GM23248 (cell line): Measurements from ENCODE around the gene LUZP2. TPM values are rescaled to one million over a fixed set of nuclear protein-coding genes. Genes with fewer than 3 reads are reported as not detected.

ENCODE experiments used
- DNase-seq: peaks from one replicate; pipeline ENCODE4 v3.0.0-alpha.2; 2015
- H2AFZ ChIP-seq: fragments of 200-600 bp; sonication (generic); 2 replicates; pipeline ENCODE4 v1.6.1; 2016; ENCODE audit warnings: antibody characterized with exemption
- H3F3A ChIP-seq: fragments of 200-600 bp; sonication (generic); 2 replicates; pipeline ENCODE4 v1.6.1; 2016; ENCODE audit warnings: mild to moderate bottlenecking, antibody characterized with exemption, mixed run types; ENCODE audit not compliant: insufficient read depth
- H3K27ac ChIP-seq: fragments of 200-600 bp; sonication (generic); 2 replicates; pipeline ENCODE4 v1.5.1; 2016; ENCODE audit warnings: mild to moderate bottlenecking
- H3K27me3 ChIP-seq: fragments of 200-600 bp; sonication (generic); replicated peaks from 2 replicates; pipeline ENCODE4 v1.6.1; 2016; ENCODE audit warnings: mild to moderate bottlenecking; ENCODE audit not compliant: insufficient read depth
- H3K36me3 ChIP-seq: fragments of 200-600 bp; sonication (generic); 2 replicates; pipeline ENCODE4 v1.6.1; 2016; ENCODE audit warnings: low read depth, mild to moderate bottlenecking
- H3K4me1 ChIP-seq: fragments of 200-600 bp; sonication (generic); 2 replicates; pipeline ENCODE4 v1.6.1; 2016; ENCODE audit warnings: mild to moderate bottlenecking; ENCODE audit not compliant: insufficient read depth
- H3K4me2 ChIP-seq: fragments of 200-600 bp; sonication (generic); one replicate; pipeline ENCODE4 v1.6.1; 2016; ENCODE audit warnings: mild to moderate bottlenecking; ENCODE audit not compliant: unreplicated experiment
- H3K4me3 ChIP-seq: fragments of 200-600 bp; sonication (generic); 2 replicates; pipeline ENCODE4 v1.5.1; 2016; ENCODE audit warnings: mild to moderate bottlenecking
- H3K79me2 ChIP-seq: fragments of 200-600 bp; sonication (generic); 2 replicates; pipeline ENCODE4 v1.6.1; 2016; ENCODE audit warnings: mild to moderate bottlenecking; ENCODE audit not compliant: insufficient read depth
- H3K9ac ChIP-seq: fragments of 200-600 bp; sonication (generic); 2 replicates; pipeline ENCODE4 v1.6.1; 2016; ENCODE audit warnings: mild to moderate bottlenecking
- H3K9me2 ChIP-seq: fragments of 200-600 bp; sonication (generic); 2 replicates; pipeline ENCODE4 v1.6.1; 2016; ENCODE audit warnings: mixed run types, mild to moderate bottlenecking, moderate library complexity; ENCODE audit not compliant: insufficient read depth
- H3K9me3 ChIP-seq: fragments of 200-600 bp; sonication (generic); one replicate; pipeline ENCODE4 v1.6.1; 2017; ENCODE audit warnings: low read depth
- H4K20me1 ChIP-seq: fragments of 200-600 bp; sonication (generic); 2 replicates; pipeline ENCODE4 v1.6.0; 2016; ENCODE audit not compliant: insufficient read depth
- EZH2 ChIP-seq: fragments of 200-600 bp; sonication (generic); IDR thresholded peaks from 2 replicates; pipeline ENCODE4 v1.6.1; 2018; ENCODE audit warnings: antibody characterized with exemption, mild to moderate bottlenecking; ENCODE audit not compliant: insufficient read depth, poor library complexity, severe bottlenecking
- EZH2phosphoT487 ChIP-seq: fragments of 200-600 bp; sonication (generic); IDR thresholded peaks from 2 replicates; pipeline ENCODE4 v1.6.1; 2018; ENCODE audit warnings: antibody characterized with exemption, moderate library complexity, mild to moderate bottlenecking, low read depth; ENCODE audit not compliant: insufficient read depth
- WGBS, 2 experiments: methylation state at CpG; one replicate each; pipeline ENCODE4 v1.1.6; 2015 to 2017; ENCODE audit warnings: low lambda C conversion rate in 2 of 2, low coverage in 1 of 2; ENCODE audit errors: missing lambda C conversion rate in 2 of 2; 5-methylcytosine and 5-hydroxymethylcytosine counted together
- in situ Hi-C: fragments of 300-500 bp; cut with MboI; formaldehyde crosslinking; loops from 2 replicates; pipeline ENCODE4 v1.15.0; 2020
- polyA plus RNA-seq: library from polyadenylated mRNA; unstranded; fragments of >200 nt; fragmentation: Nextera tagmentation; extraction: Ambion mirVana; gene quantifications from 2 replicates; pipeline ENCODE4 v1.2.1, GENCODE V29; 2016
- total RNA-seq: library from RNA; depleted of rRNA; stranded (reverse); fragments of >200 nt; shearing (Covaris generic); gene quantifications from 2 replicates; pipeline ENCODE4 v1.2.3, GENCODE V29; 2014

Gene LUZP2
- total and polyA plus RNA-seq, 2 experiments from 2014 or later = not detected

DNA sequence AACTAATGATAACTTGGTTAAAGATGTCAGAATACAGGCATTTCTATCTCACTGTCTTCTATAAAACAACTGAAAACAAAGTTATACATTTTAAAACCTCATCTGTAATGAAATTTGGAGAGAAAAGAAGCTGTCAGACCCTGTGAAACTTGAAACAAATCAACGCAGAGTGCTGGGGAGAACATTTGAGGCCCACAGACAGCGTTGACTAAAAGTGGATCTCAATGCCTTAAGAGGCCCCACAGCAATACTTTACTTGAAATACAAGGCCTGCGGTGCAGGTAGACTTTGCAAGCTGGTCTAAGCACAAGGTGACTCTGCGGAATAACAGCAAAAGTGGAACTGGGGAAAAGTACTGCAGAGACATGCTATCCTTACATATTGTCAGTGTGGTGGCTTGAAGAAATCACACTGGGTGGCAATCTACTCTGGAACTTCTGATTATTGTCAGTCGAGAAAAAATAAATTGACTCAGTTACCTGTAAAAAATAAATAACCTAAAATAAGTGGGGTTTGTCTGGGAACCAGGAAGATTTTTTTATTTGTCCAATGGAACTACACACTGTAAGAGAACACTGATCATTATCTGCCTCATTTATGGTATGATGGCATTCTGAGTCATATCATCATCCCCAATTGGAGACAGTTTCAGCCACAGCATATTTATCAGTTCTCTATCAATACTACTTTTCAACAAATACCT, 138.9 kb downstream of the LUZP2 start:
- Histone ChIP-seq H4K20me1 (no peaks in the 10 kb centered on the region), H3K4me1 (no peaks in the 10 kb centered on the region), H3K4me3 (no peak overlapping the region), H3K36me3 (no peaks in the 10 kb centered on the region), H2AFZ (no peak overlapping the region), H3K9ac (no peak overlapping the region), H3K27ac (no peak overlapping the region), H3K79me2 (no peaks in the 10 kb centered on the region), H3K9me2 (no peaks in the 10 kb centered on the region), H3K9me3 (no peaks in the 10 kb centered on the region), H3K27me3 (no peaks in the 10 kb centered on the region), H3K4me2 (no peak overlapping the region), H3F3A (no peaks in the 10 kb centered on the region)
- no peak for TF ChIP-seq EZH2
- no peak for TF ChIP-seq EZH2phosphoT487
- in situ Hi-C loops = no loop called here
- WGBS, 2 experiments = 73 to 74% methylated on average over 5 of the region's 5 CpGs
- DNase-seq = peak; percentile 7

DNA sequence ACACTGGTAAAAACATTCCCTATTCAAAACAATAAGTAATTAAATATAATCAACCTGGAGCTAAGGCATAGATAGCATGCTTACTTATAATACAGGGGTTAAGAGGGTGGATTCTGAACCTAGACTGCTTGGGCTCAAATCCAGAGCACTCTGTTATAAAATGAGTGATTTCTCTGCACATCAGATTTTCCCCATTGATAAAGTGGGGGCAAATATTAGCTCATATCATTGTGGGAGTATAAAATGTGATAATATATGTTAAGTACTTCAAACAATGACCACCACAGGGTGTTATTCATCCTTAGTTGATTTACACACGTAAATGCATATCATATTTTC, 139.4 kb downstream of the LUZP2 start:
- no peaks in the 10 kb centered on the region for H3K9me2 ChIP-seq

DNA sequence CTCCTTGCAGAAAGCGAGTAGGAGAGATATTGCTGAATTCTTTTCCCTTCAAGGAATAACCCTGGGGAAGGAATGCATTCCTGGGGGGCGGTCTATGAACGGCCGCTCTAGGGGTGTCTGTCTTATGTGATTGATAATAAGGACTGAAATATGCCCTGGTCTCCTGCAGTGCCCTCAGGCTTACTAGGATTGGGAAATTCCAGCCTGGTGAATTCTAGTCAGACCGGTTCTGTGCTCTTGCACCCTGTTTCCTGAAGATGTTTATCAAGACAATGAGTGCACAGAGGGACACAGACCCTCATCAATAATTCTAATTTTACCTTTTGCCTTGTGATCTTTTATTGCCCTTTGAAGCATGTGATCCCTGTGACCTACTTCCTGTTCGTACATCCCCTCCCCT, 140.7 kb downstream of the LUZP2 start:
- Histone ChIP-seq H3K4me1 (no peaks in the 10 kb centered on the region), H3K27me3 (no peaks in the 10 kb centered on the region), H3F3A (no peaks in the 10 kb centered on the region), H3K9ac (no peak overlapping the region), H4K20me1 (no peaks in the 10 kb centered on the region), H3K9me3 (no peaks in the 10 kb centered on the region), H3K79me2 (no peaks in the 10 kb centered on the region), H3K36me3 (no peaks in the 10 kb centered on the region), H3K4me2 (no peak overlapping the region), H3K9me2 (no peaks in the 10 kb centered on the region), H3K27ac (no peak overlapping the region), H2AFZ (no peak overlapping the region), H3K4me3 (no peak overlapping the region)
- DNase-seq = no peak
- in situ Hi-C loops = no loop called here
- no peak for TF ChIP-seq EZH2phosphoT487
- TF ChIP-seq EZH2 = no peak
- WGBS, 2 experiments = 52 to 53% methylated on average over 6 of the region's 6 CpGs

More for the DNA sequence above, 139.4 kb downstream of the LUZP2 start:
- Histone ChIP-seq H4K20me1 (no peaks in the 10 kb centered on the region), H3K36me3 (no peaks in the 10 kb centered on the region), H3K9ac (no peak overlapping the region), H3K4me3 (no peak overlapping the region), H3K27me3 (no peaks in the 10 kb centered on the region), H3F3A (no peaks in the 10 kb centered on the region), H3K79me2 (no peaks in the 10 kb centered on the region), H3K4me2 (no peak overlapping the region), H3K4me1 (no peaks in the 10 kb centered on the region), H3K27ac (no peak overlapping the region), H2AFZ (no peak overlapping the region), H3K9me3 (no peaks in the 10 kb centered on the region)
- TF ChIP-seq EZH2 = no peak
- TF ChIP-seq EZH2phosphoT487 = no peak
- in situ Hi-C loops = no loop called here
- 64 to 65% methylated on average over 1 of the region's 1 CpG for WGBS, 2 experiments
- no peak for DNase-seq

DNA sequence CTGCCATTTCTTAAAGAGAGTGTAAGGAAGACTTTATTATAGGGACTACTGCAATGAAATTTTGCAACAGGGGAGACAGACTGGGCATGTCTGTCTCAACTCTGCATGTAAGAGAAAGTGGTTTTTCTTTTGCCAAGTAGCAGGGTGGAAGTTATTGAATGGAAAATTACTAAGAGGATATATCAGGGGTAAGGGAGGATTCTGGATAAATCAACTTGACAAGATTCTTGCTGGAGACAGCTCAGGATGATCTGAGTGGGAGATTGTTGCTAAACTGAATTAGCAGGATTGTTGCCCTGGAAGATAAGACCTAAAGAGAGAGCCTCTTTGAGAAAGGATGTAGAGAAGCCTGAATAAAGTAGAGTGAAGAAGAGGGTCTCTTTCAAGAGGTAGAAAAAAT, 145.8 kb downstream of the LUZP2 start:
- Histone ChIP-seq H3K27ac (no peak overlapping the region), H3K9me2 (no peaks in the 10 kb centered on the region), H2AFZ (no peak overlapping the region), H3K4me3 (no peak overlapping the region), H3K4me1 (no peaks in the 10 kb centered on the region), H3K79me2 (no peaks in the 10 kb centered on the region), H3K36me3 (no peaks in the 10 kb centered on the region), H3K27me3 (no peaks in the 10 kb centered on the region), H4K20me1 (no peaks in the 10 kb centered on the region), H3F3A (no peaks in the 10 kb centered on the region), H3K9ac (no peak overlapping the region), H3K4me2 (no peak overlapping the region), H3K9me3 (no peaks in the 10 kb centered on the region)
- in situ Hi-C loops = no loop called here
- no peak for DNase-seq
- TF ChIP-seq EZH2 = no peak
- TF ChIP-seq EZH2phosphoT487 = no peak

DNA sequence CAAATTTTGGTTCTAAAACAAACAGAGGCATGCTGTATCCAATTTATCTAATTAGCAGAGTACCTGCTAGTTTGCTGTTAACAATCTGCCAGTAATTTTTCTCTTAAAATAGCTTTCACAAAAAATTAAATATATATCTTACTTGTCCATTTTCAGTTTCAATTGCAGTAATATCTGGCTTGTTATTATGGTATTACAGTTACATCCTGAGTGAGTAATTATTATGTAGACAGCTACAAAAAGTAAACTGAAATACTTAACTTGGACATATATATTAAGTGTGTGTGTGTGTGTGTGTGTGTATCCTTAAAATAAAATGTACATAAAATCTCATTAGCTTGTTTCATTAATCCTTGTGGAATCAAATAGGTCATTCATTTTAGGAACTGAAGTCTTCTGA, 148.7 kb downstream of the LUZP2 start:
- Histone ChIP-seq H3K9ac (no peak overlapping the region), H3K4me3 (no peak overlapping the region), H3K4me2 (no peak overlapping the region), H3K27me3 (no peaks in the 10 kb centered on the region), H3K4me1 (no peaks in the 10 kb centered on the region), H3K27ac (no peak overlapping the region), H3K9me2 (no peaks in the 10 kb centered on the region), H3K9me3 (no peaks in the 10 kb centered on the region), H4K20me1 (no peaks in the 10 kb centered on the region), H2AFZ (no peak overlapping the region), H3K36me3 (no peaks in the 10 kb centered on the region), H3F3A (no peaks in the 10 kb centered on the region), H3K79me2 (no peaks in the 10 kb centered on the region)
- in situ Hi-C loops = no loop called here
- TF ChIP-seq EZH2phosphoT487 = no peak
- no peak for TF ChIP-seq EZH2
- DNase-seq = no peak
